Measurements from ENCODE around the gene CALML6. TPM values are rescaled to one million over a fixed set of nuclear protein-coding genes. Genes with fewer than 3 reads are reported as not detected.

The CALML6 gene
- total and polyA plus RNA-seq, 2 of the 8 experiments (the other 6 are each of a cell fraction or from before 2014, with no cell fraction given): 0.54 to 1.3 TPM

DNA sequence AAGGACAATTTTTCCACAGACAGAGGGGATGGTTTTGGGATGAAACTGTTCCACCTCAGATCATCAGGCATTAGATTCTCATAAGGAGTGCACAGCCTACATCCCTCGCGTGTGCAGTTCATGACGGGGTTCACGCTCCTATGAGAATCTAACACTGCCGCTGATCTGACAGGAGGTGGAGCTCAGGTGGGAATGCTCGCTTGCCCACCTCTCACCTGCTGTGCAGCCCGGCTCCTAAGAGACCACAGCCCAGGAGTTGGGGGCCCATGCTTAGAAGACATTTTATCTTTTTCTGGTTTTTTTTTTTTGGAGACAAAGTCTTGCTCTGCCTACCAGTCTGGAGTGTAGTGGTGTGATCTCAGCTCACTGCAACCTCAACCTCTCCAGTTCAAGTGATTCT, 40.2 kb upstream of the CALML6 start:
- H3K23me2 ChIP-seq (ENCODE audit: low read depth, low read length): no peaks in the 10 kb centered on the region
- DNase-seq (ENCODE audit: low read depth in 1 of 2, low spot score in 2 of 2): no peak
- no peak overlapping the region for H2AK5ac ChIP-seq (ENCODE audit: low read depth, low read length)
- H3K9me3 ChIP-seq (ENCODE audit: insufficient read depth in 2 of 2, low read depth in 1 of 2, low read length in 1 of 2): peaks cover 0 to 4% of the 10 kb centered on the region in 2 experiments; a peak in 1 of 4 replicates
- WGBS, 2 experiments (ENCODE audit: extremely low coverage in 1 of 2, insufficient coverage in 1 of 2, insufficient read length in 1 of 2, insufficient replicate concordance in 2 of 2, low coverage in 1 of 2, low lambda C conversion rate in 2 of 2, missing lambda C conversion rate in 1 of 2): 94% methylated on average over 7 of the region's 7 CpGs; no CpG with 5 or more reads in 1 of the 2 experiments
- no peak overlapping the region for H2BK20ac ChIP-seq (ENCODE audit: low read length)
- no peak for FAIRE-seq
- H3K4me3 ChIP-seq (ENCODE audit: extremely low read depth in 1 of 4, insufficient read depth in 2 of 4, low read depth in 3 of 4, low read length in 4 of 4): no peak overlapping the region
- CTCF ChIA-PET (ENCODE audit: partially characterized antibody): interaction anchor here (0.6 to 3.2 kb wide), 9 partner anchors 12 to 96 kb away, joined by 3 to 16 read pairs (median 3); no protein-coding TSS in a partner anchor
- no peak overlapping the region for H3K23ac ChIP-seq (ENCODE audit: insufficient read length)
- H3K27ac ChIP-seq (ENCODE audit: low read depth, low read length): no peak overlapping the region
- peaks cover 84 to 100% of the 10 kb centered on the region in 2 experiments for H3K79me2 ChIP-seq (ENCODE audit: control insufficient read depth in 1 of 2, insufficient read depth in 2 of 2, low read length in 2 of 2)
- no peak overlapping the region; the same call in 1 of the 2 replicates for H3K18ac ChIP-seq (ENCODE audit: extremely low read depth, low read length)
- H2AFZ ChIP-seq (ENCODE audit: low read length): no peak overlapping the region
- H3K36me3 ChIP-seq (ENCODE audit: control insufficient read depth in 2 of 4, insufficient read depth in 4 of 4, low read length in 3 of 4): peaks cover 8 to 30% (median 19%) of the 10 kb centered on the region in 4 experiments; a peak in 7 of 8 replicates
- no peak overlapping the region for H2BK12ac ChIP-seq (ENCODE audit: low read depth, low read length)
- peaks cover 35 to 58% of the 10 kb centered on the region in 2 experiments for H4K20me1 ChIP-seq (replicated peaks in 1 of 2; ENCODE audit: control insufficient read depth in 1 of 2, insufficient read depth in 2 of 2, low read length in 2 of 2)
- no peak overlapping the region for H3K56ac ChIP-seq (replicated peaks; ENCODE audit: insufficient read length, low read depth, low read length)
- no peak overlapping the region for H3K9ac ChIP-seq (replicated peaks in 1 of 4; ENCODE audit: extremely low read depth in 1 of 4, low read depth in 3 of 4, low read length in 3 of 4)
- no peak overlapping the region for H3K4ac ChIP-seq (replicated peaks; ENCODE audit: insufficient read length, low read depth, low read length)
- H3K4me2 ChIP-seq (ENCODE audit: insufficient read depth in 1 of 2, low read depth in 2 of 2, low read length in 2 of 2): no peak overlapping the region
- POLR2A ChIA-PET (ENCODE audit: partially characterized antibody): interaction anchor here (1.0 to 5.2 kb wide), 3 partner anchors 8 to 13 kb away, joined by 3 to 32 read pairs (median 4); no protein-coding TSS in a partner anchor
- TF ChIP-seq POLR2AphosphoS5 (IDR thresholded peaks at IDR 0.05; ENCODE audit: low read depth, low read length): peak; percentile 18; the same call in 1 of the 2 replicates
- no peak for TF ChIP-seq CTBP2 (IDR thresholded peaks at IDR 0.05; ENCODE audit: borderline replicate concordance, insufficient read depth, insufficient read length, low read length)
- H4K5ac ChIP-seq (ENCODE audit: insufficient read length, low read depth, low read length): no peak overlapping the region
- no peak overlapping the region for H2BK5ac ChIP-seq (ENCODE audit: low read depth, low read length)
- H3K27me3 ChIP-seq (replicated peaks in 1 of 4; ENCODE audit: control insufficient read depth in 3 of 4, extremely low read depth in 1 of 4, insufficient read depth in 3 of 4, low read length in 3 of 4): no peaks in the 10 kb centered on the region
- peaks cover 11% of the 10 kb centered on the region for H3K79me1 ChIP-seq (ENCODE audit: low read depth, low read length)
- no peak overlapping the region for H2BK120ac ChIP-seq (replicated peaks; ENCODE audit: low read depth, low read length)
- no peak overlapping the region for H3K14ac ChIP-seq (ENCODE audit: insufficient read length)
- H3K4me1 ChIP-seq (replicated peaks in 1 of 4; ENCODE audit: control insufficient read depth in 3 of 4, insufficient read depth in 4 of 4, low read length in 3 of 4): no peaks in the 10 kb centered on the region; a peak in 1 of 7 replicates
- H4K91ac ChIP-seq (replicated peaks; ENCODE audit: insufficient read length, low read length): no peak overlapping the region
- H2BK15ac ChIP-seq (ENCODE audit: low read length): no peak overlapping the region
- no peak overlapping the region for H4K8ac ChIP-seq (ENCODE audit: extremely low read depth, insufficient read depth, low read length)
